Testis (tissue), 3 donors: Measurements from ENCODE around the gene CCDC192. TPM values are rescaled to one million over a fixed set of nuclear protein-coding genes. Genes with fewer than 3 reads are reported as not detected.

Experiments used
- DNase-seq: peaks from one replicate; pipeline ENCODE4 v3.0.0-alpha.2; 2019
- H3K27ac ChIP-seq, 2 donors: fragments of 200-600 bp; sonication (generic); one replicate each; pipeline ENCODE4 v1.5.1; 2019
- H3K27me3 ChIP-seq: fragments of 200-600 bp; sonication (generic); one replicate; pipeline ENCODE4 v1.5.1; 2019
- H3K36me3 ChIP-seq: fragments of 200-600 bp; sonication (generic); one replicate; pipeline ENCODE4 v1.5.1; 2017; ENCODE audit warnings: low read depth; ENCODE audit errors: missing control alignments
- H3K4me1 ChIP-seq: fragments of 200-600 bp; sonication (generic); one replicate; pipeline ENCODE4 v1.5.1; 2019
- H3K4me3 ChIP-seq, 2 donors: fragments of 200-600 bp; sonication (generic); one replicate each; pipeline ENCODE4 v1.5.1; 2017 to 2019
- H3K9me3 ChIP-seq: fragments of 200-600 bp; sonication (generic); one replicate; pipeline ENCODE4 v1.5.1; 2017
- CTCF ChIP-seq, 3 experiments: fragments of 450-650 bp in 2 of 3; fragments of 200-600 bp in 1 of 3; sonication (generic) in 1 of 3; IDR thresholded peaks; one replicate each; pipeline ENCODE4 v1.5.1; 2016 to 2019; ENCODE audit warnings: antibody characterized with exemption in 3 of 3, mild to moderate bottlenecking in 2 of 3, moderate library complexity in 1 of 3
- POLR2A ChIP-seq: fragments of 450-650 bp; IDR thresholded peaks from one replicate; pipeline ENCODE4 v1.6.1; 2017; ENCODE audit warnings: antibody characterized with exemption, mild to moderate bottlenecking, moderate library complexity
- WGBS, 2 donors: methylation state at CpG; one replicate each; pipeline ENCODE4 v1.1.5; 2018; 5-methylcytosine and 5-hydroxymethylcytosine counted together
- intact Hi-C: fragments of 100-400 bp; cut with DNase I; formaldehyde crosslinking; loops from one replicate; pipeline ENCODE4 v1.15.1; 2023; ENCODE audit warnings: low total_unique reads
- polyA plus RNA-seq: library from polyadenylated mRNA; stranded (reverse); fragments of 350-450 nt; fragmentation: Illumina TruSeq; extraction: RNeasy Lipid Tissue Mini Kit (QIAGEN cat#74804); gene quantifications from one replicate; pipeline ENCODE4 v1.2.3, GENCODE V29; 2014; ENCODE audit warnings: low read depth, low replicate concordance; ENCODE audit not compliant: insufficient read depth
- total RNA-seq, 2 donors: library from RNA; depleted of rRNA; stranded (reverse); fragments of >200 nt; gene quantifications; one replicate each; pipeline ENCODE4 v1.2.3, GENCODE V29; 2016

The CCDC192 gene
- total and polyA plus RNA-seq, 3 donors from 2014 or later = 7.8 to 22.6 (median 12.9) TPM

GRCh38 chr5:127858116-127858784 lies 155.1 kb downstream of the CCDC192 start:
- no peak overlapping the region for H3K27ac ChIP-seq
- WGBS, 2 donors = 87 to 92% methylated on average over 5 of the region's 5 CpGs
- intact Hi-C loops = no loop called here

GRCh38 chr5:127860291-127860690 lies 157.1 kb downstream of the CCDC192 start:
- no peaks in the 10 kb centered on the region for H3K27me3 ChIP-seq
- WGBS, 2 donors = 75 to 79% methylated on average over 2 of the region's 2 CpGs
- DNase-seq = no peak
- no peaks in the 10 kb centered on the region for H3K36me3 ChIP-seq
- TF ChIP-seq CTCF (IDR thresholded peaks at IDR 0.05) (no peak), POLR2A (no peak)
- H3K4me1 ChIP-seq = no peaks in the 10 kb centered on the region
- no peak overlapping the region for H3K4me3 ChIP-seq
- H3K9me3 ChIP-seq = no peaks in the 10 kb centered on the region
- intact Hi-C loops = no loop called here
- H3K27ac ChIP-seq = no peak overlapping the region

More at GRCh38 chr5:127858116-127858784, 155.1 kb downstream of the CCDC192 start:
- H3K27me3 ChIP-seq = no peaks in the 10 kb centered on the region
- TF ChIP-seq POLR2A = no peak
- no peak for TF ChIP-seq CTCF (IDR thresholded peaks at IDR 0.05)
- H3K4me1 ChIP-seq = no peaks in the 10 kb centered on the region
- H3K4me3 ChIP-seq = no peak overlapping the region
- no peaks in the 10 kb centered on the region for H3K9me3 ChIP-seq
- no peaks in the 10 kb centered on the region for H3K36me3 ChIP-seq
- no peak for DNase-seq

- no peaks in the 10 kb centered on the region for H3K27me3 ChIP-seq
- H3K36me3 ChIP-seq = no peaks in the 10 kb centered on the region
- no peaks in the 10 kb centered on the region for H3K9me3 ChIP-seq
- intact Hi-C loops = no loop called here
- H3K4me1 ChIP-seq = no peaks in the 10 kb centered on the region
- TF ChIP-seq POLR2A (no peak), CTCF (IDR thresholded peaks at IDR 0.05) (no peak)
- DNase-seq = no peak
- no peak overlapping the region for H3K4me3 ChIP-seq
- H3K27ac ChIP-seq = no peak overlapping the region
These were observed 160.0 kb downstream of the CCDC192 start for GRCh38 chr5:127863161-127863560.

- 77 to 83% methylated on average over 7 of the region's 7 CpGs for WGBS, 2 donors
- intact Hi-C loops = no loop called here
These were observed 160.6 kb downstream of the CCDC192 start for GRCh38 chr5:127863610-127864395.

More at GRCh38 chr5:127863610-127864395, 160.6 kb downstream of the CCDC192 start:
- Histone ChIP-seq H3K36me3 (no peaks in the 10 kb centered on the region), H3K9me3 (no peaks in the 10 kb centered on the region), H3K27ac (no peak overlapping the region), H3K27me3 (no peaks in the 10 kb centered on the region), H3K4me3 (no peak overlapping the region), H3K4me1 (no peaks in the 10 kb centered on the region)
- TF ChIP-seq POLR2A (no peak), CTCF (IDR thresholded peaks at IDR 0.05) (no peak)
- no peak for DNase-seq
